Activated CD4-positive, alpha-beta T cell treated with anti-CD3 and anti-CD28 coated beads, Interleukin-2, amount 10 ng/mL, durations not matched to agents 7 days and 5 days (primary cell): ENCODE data around the gene DDX6. TPM values are rescaled to one million over a fixed set of nuclear protein-coding genes. Genes with fewer than 3 reads are reported as not detected.
"Not testable (repeated sequence)": the region's sequence is repeated elsewhere in the genome, so short reads cannot be mapped to it uniquely, and the experiment has no call there.

ENCODE experiments used
- CTCF ChIA-PET: fragments of 350-600 bp; sonication (Branson Sonifier 250); formaldehyde crosslinking; loops from one replicate; lab custom pipeline; 2021; ENCODE audit warnings: antibody characterized with exemption; lab: Charles Lee
- POLR2A ChIA-PET: fragments of 350-600 bp; sonication (Branson Sonifier 250); formaldehyde crosslinking; loops from one replicate; lab custom pipeline; 2021; ENCODE audit warnings: antibody characterized with exemption; lab: Charles Lee
- DNase-seq: peaks from one replicate; pipeline ENCODE4 v3.0.0-alpha.2; 2020
- H3K27ac Mint-ChIP-seq: one replicate; pipeline ENCODE4 v1.8.0; 2021; ENCODE audit warnings: mild to moderate bottlenecking, moderate library complexity, mixed read lengths
- H3K27me3 Mint-ChIP-seq: one replicate; pipeline ENCODE4 v1.8.0; 2021; ENCODE audit warnings: mixed read lengths
- H3K36me3 Mint-ChIP-seq: one replicate; pipeline ENCODE4 v1.8.0; 2021; ENCODE audit warnings: low read depth, mixed read lengths
- H3K4me1 Mint-ChIP-seq: one replicate; pipeline ENCODE4 v1.8.0; 2021; ENCODE audit warnings: mixed read lengths
- H3K4me3 Mint-ChIP-seq: one replicate; pipeline ENCODE4 v1.8.0; 2021; ENCODE audit warnings: mild to moderate bottlenecking, moderate library complexity, mixed read lengths
- H3K9me3 Mint-ChIP-seq: one replicate; pipeline ENCODE4 v1.8.0; 2021; ENCODE audit warnings: mixed read lengths
- total RNA-seq, 2 experiments: library from RNA; stranded (reverse); gene quantifications; one replicate each; pipeline ENCODE4 v1.2.3, GENCODE V29; 2021

Gene DDX6
- total RNA-seq, 2 experiments from 2014 or later: 163 to 180 TPM

DNA sequence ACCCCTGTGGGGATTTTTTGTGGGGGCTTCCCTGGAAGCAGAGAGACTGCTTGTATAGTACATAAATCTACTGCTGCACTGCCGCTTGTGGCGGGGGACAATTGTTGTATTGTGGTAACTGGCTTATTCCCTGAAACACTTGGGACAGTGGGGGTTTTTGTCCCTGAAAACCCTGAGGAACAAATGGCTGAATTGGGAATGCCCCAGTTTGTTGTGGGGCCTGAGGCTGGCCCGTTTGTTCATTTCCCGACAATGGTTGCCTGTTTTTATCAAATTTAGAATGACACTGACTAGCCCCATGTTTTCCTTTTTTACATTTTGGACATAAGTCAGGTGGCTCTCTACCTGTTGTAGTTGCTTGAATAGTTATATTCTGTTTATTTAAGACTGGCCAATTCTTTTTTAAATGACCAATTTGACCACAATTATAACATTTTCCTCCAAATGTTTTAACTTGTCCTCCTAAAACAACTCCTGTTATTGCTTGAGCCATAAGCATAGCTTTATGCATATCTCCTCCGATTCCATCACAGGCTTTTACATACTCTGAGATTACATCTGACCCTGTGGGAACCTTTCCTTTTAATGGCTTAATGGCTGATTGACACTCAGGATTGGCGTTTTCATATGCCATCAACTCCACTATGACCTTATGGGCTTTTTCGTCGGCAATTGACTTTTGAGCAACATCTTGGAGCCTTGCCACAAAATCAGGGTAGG lies 63.8 kb downstream of the DDX6 start:
- CTCF ChIA-PET, H3K4me3 Mint-ChIP-seq: not testable (repeated sequence)

DNA sequence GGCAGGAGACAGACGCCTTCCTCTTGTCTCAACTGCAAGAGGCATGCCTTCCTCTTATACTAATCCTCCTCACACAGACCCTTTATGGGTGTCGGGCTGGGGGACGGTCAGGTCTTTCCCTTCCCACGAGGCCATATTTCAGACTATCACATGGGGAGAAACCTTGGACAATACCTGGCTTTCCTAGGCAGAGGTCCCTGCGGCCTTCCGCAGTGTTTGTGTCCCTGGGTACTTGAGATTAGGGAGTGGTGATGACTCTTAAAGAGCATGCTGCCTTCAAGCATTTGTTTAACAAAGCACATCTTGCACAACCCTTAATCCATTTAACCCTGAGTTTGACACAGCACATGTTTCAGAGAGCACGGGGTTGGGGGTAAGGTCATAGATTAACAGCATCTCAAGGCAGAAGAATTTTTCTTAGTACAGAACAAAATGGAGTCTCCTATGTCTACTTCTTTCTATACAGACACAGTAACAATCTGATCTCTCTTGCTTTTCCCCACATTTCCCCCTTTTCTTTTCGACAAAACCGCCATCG lies 69.4 kb downstream of the DDX6 start:
- DNase-seq, H3K27ac Mint-ChIP-seq, POLR2A ChIA-PET, H3K4me1 Mint-ChIP-seq, H3K4me3 Mint-ChIP-seq, CTCF ChIA-PET, H3K27me3 Mint-ChIP-seq, H3K9me3 Mint-ChIP-seq, H3K36me3 Mint-ChIP-seq: not testable (repeated sequence)

More for the DNA sequence above, 63.8 kb downstream of the DDX6 start:
- DNase-seq, POLR2A ChIA-PET, H3K27ac Mint-ChIP-seq, H3K36me3 Mint-ChIP-seq, H3K9me3 Mint-ChIP-seq, H3K4me1 Mint-ChIP-seq: not testable (repeated sequence)
- H3K27me3 Mint-ChIP-seq: peaks cover 13% of the 10 kb centered on the region

DNA sequence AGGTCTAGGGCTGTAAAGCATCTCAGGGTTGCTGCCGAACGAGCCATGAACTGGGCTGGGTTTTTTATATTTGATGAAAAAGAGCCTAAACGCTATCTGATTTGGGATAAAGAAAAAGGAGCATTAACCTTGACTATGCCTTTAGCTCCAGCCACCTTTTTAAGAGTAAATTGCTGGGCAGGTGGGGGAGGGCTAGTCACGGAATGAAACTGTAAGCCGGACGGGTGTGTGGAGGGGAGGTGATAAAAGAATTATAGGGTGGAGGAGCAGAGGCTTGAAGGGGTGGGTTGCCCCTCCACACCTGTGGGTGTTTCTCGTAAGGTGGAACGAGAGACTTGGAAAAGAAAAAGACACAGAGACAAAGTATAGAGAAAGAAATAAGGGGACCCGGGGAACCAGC lies 70.2 kb downstream of the DDX6 start:
- DNase-seq, CTCF ChIA-PET, POLR2A ChIA-PET, H3K36me3 Mint-ChIP-seq, H3K4me1 Mint-ChIP-seq, H3K9me3 Mint-ChIP-seq, H3K27ac Mint-ChIP-seq, H3K27me3 Mint-ChIP-seq, H3K4me3 Mint-ChIP-seq: not testable (repeated sequence)

DNA sequence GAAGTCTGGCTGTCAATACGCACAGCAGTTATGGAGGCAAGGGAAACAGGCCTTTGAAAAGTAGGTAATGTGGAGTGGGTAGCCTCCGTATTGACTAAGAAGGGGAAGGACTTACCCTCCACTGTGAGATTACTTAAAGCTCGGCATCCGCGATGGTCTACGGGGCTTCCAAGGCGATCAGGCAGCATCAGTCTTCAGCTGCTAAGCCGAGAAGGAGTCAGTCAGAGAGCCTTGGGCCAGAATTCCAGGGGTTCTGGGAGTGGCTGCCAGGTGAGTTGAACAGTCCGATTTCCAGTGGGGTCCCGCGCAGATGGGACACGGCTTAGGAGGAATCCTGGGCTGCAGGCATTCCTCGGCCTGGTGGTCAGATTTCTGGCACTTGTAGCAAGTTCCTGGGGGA lies 70.9 kb downstream of the DDX6 start:
- H3K9me3 Mint-ChIP-seq: not testable (repeated sequence)

DNA sequence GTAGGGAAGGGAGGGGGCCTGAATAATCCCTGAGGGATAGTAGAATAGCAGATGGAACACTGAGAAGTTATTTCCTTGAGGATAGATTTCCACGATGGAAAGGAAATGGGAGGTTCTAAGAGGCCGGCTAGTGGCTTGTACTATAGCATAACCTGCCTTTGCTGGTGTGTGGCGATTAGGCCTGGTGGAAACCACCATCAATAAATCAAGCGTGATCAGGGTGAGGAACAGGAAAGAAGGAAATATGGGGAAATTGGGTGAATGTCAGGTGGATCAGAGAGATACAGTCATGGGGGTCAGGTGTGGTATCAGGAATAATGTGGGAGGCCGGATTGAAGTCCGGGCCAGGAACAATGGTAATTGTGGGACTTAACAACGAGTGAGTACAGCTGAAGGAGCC lies 72.4 kb downstream of the DDX6 start:
- POLR2A ChIA-PET, H3K4me1 Mint-ChIP-seq, H3K27me3 Mint-ChIP-seq, H3K4me3 Mint-ChIP-seq, DNase-seq, H3K36me3 Mint-ChIP-seq, CTCF ChIA-PET, H3K27ac Mint-ChIP-seq, H3K9me3 Mint-ChIP-seq: not testable (repeated sequence)

More for the DNA sequence above, 70.9 kb downstream of the DDX6 start:
- POLR2A ChIA-PET, H3K27ac Mint-ChIP-seq, H3K27me3 Mint-ChIP-seq, H3K4me1 Mint-ChIP-seq, H3K36me3 Mint-ChIP-seq, DNase-seq, H3K4me3 Mint-ChIP-seq, CTCF ChIA-PET: not testable (repeated sequence)

DNA sequence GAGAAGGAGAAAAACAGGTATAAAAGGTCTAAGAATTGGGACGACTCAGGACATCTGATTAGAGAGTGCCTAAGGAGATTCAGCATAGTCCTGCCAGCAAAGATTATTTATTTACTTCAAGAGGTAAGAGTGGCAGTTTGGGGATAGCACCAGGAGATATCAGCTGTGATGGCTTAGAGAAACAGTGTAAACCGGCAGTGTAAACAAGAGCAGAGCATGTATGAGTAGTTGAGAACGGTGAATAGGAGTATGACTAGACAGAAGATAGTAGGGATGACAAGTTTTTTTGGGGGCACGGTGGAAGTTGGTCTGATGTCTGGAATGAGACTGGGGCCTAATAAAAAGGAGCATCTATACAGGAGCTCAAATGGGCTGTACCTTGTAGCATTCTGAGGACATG lies 73.2 kb downstream of the DDX6 start:
- H3K27me3 Mint-ChIP-seq, H3K4me1 Mint-ChIP-seq, H3K9me3 Mint-ChIP-seq, DNase-seq, H3K36me3 Mint-ChIP-seq, H3K27ac Mint-ChIP-seq, CTCF ChIA-PET, H3K4me3 Mint-ChIP-seq, POLR2A ChIA-PET: not testable (repeated sequence)

DNA sequence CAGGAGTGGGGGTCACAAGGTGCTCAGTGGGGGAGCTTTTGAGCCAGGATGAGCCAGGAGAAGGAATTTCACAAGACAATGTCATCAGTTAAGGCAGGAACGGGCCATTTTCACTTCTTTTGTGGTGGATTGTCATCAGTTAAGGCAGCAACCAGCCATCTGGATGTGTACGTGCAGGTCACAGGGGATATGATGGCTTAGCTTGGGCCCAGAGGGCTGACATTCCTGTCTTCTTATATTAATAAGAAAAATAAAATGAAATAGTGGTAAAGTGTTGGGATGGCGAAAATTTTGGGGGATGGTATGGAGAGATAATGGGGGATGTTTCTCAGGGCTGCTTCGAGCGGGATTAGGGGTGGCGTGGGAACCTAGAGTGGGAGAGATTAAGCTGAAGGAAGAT lies 73.7 kb downstream of the DDX6 start:
- H3K4me3 Mint-ChIP-seq, H3K27ac Mint-ChIP-seq, H3K9me3 Mint-ChIP-seq, H3K27me3 Mint-ChIP-seq, DNase-seq, H3K4me1 Mint-ChIP-seq, POLR2A ChIA-PET, H3K36me3 Mint-ChIP-seq: not testable (repeated sequence)
- CTCF ChIA-PET: interaction anchor here (0.6 kb wide), 1 partner anchor 192 kb away, joined by 3 read pairs; no protein-coding TSS in a partner anchor

DNA sequence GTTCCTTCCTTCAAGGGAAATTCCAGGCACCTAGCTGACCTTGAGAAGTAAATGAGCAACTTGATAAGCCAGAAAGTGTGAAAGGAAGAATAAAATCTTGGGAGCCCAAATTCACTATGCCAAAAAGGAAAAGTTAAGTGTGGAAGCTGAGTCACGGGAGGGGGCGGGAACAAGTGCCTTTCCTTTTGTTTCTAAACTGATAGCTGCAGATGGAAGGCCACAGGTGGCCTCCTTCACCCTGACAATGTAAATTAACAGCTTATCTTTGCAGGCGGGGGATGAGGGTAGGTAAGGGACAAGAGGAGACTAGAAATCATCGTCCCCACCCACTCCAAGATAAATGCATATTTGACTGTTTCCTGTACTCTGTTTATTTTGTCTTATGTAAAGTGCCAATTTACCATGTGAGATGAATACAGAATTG lies 75.1 kb downstream of the DDX6 start:
- H3K27ac Mint-ChIP-seq: no peak overlapping the region
- DNase-seq: no peak
- CTCF ChIA-PET: interaction anchor here (1.1 kb wide), 1 partner anchor 254 kb away, joined by 3 read pairs; no protein-coding TSS in a partner anchor

DNA sequence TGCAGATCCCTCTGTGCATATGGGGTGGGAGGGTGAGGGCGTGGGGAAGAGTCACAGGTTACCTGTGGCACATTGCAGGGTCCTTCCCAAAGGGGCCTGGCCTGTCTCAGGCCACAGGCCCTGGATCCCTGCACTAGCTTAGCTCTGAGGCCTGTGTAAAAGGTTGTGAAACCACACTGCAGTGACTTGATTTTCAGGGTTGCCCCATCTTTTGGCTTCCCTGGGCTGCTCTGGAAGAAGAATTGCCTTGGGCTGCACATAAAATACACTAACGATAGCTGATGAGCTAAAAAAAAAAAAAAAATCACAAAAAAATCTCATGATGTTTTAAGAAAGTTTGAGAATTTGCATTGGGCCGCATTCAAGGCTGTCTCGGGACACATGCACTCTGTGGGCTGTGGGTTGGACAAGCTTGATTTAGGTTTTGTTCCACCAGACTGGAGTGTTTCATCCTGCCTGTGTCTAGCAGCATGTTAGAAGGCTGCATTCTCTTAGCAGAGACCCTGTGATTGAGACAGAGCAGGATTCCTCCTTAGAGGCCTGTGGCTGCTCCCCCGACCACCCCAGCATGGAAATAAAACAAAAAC lies 75.6 kb downstream of the DDX6 start:
- ChIA-PET POLR2A (no interaction called here), CTCF (interaction anchor here (1.1 kb wide), 1 partner anchor 254 kb away, joined by 3 read pairs; no protein-coding TSS in a partner anchor)
- H3K27ac Mint-ChIP-seq: no peak overlapping the region

More for the DNA sequence above, 75.1 kb downstream of the DDX6 start:
- POLR2A ChIA-PET: no interaction called here
- no peaks in the 10 kb centered on the region for H3K9me3 Mint-ChIP-seq
- H3K36me3 Mint-ChIP-seq: no peaks in the 10 kb centered on the region
- H3K27me3 Mint-ChIP-seq: peaks cover 4% of the 10 kb centered on the region
- no peaks in the 10 kb centered on the region for H3K4me1 Mint-ChIP-seq
- no peak overlapping the region for H3K4me3 Mint-ChIP-seq

DNA sequence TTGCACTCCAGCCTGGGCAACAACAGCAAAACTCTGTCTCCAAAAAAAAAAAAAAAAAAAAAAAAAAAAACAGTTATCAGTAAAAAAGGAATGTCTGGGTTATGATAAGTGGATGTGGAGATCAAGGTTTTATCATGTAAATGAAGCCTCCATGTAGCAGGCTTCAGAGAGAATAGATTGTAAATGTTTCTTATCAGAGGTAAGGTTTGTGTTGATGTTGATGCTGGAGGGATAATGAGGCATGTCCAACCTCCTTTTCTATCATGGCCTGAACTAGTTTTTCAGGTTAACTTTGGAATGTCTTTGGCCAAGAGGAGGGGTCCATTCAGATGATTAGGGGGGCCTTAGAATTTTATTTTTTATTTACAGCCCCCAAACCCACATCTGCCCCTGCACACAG lies 76.1 kb downstream of the DDX6 start:
- Mint-ChIP-seq H3K36me3 (no peaks in the 10 kb centered on the region), H3K9me3 (no peaks in the 10 kb centered on the region), H3K27ac (no peak overlapping the region), H3K4me3 (no peak overlapping the region), H3K4me1 (no peaks in the 10 kb centered on the region), H3K27me3 (peaks cover 3% of the 10 kb centered on the region)
- ChIA-PET CTCF (no interaction called here), POLR2A (no interaction called here)
- DNase-seq: no peak

More for the DNA sequence above, 75.6 kb downstream of the DDX6 start:
- no peaks in the 10 kb centered on the region for H3K9me3 Mint-ChIP-seq
- no peak for DNase-seq
- peaks cover 4% of the 10 kb centered on the region for H3K27me3 Mint-ChIP-seq
- no peaks in the 10 kb centered on the region for H3K36me3 Mint-ChIP-seq
- no peak overlapping the region for H3K4me3 Mint-ChIP-seq
- no peaks in the 10 kb centered on the region for H3K4me1 Mint-ChIP-seq

DNA sequence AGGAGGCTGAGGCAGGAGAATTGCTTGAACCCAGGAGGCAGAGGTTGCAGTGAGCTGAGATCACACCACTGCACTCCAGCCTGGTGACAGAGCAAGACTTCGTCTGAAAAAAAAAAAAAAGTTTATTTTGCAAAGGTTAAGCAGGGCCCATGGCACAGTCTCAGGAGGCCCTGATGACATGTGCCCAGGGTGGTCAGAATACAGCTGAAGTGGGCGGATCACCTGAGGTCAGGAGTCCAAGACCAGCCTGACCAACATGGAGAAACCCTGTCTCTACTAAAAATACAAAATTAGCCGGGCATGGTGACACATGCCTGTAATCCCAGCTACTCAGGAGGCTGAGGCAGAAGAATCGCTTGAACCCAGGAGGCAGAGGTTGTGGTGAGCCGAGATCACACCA lies 76.5 kb downstream of the DDX6 start:
- H3K27ac Mint-ChIP-seq, POLR2A ChIA-PET, H3K36me3 Mint-ChIP-seq, H3K4me3 Mint-ChIP-seq, CTCF ChIA-PET, H3K4me1 Mint-ChIP-seq, H3K9me3 Mint-ChIP-seq, DNase-seq, H3K27me3 Mint-ChIP-seq: not testable (repeated sequence)

DNA sequence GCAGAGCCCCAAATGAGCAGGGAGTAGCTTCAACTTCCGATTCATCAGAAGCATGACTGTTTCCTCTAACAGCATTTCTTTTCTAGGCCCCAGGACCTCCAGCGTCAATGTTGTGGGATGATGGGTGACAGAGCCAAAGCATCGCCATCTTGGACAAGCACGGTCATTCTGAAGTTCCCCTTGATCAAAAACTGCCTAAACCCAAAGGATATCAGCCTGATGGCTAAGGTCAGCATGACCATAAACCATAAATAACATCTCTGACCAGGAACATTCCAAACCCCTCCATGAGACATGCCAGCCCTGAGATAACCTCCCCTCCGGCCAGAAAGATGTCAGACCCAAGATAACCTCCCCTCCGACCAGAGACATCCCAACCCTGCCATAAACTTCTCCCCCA lies 82.7 kb downstream of the DDX6 start:
- POLR2A ChIA-PET: no interaction called here
- Mint-ChIP-seq H3K27me3 (peaks cover 5% of the 10 kb centered on the region), H3K9me3 (no peaks in the 10 kb centered on the region), H3K4me3 (no peak overlapping the region), H3K27ac (no peak overlapping the region), H3K36me3 (no peaks in the 10 kb centered on the region), H3K4me1 (peaks cover 25% of the 10 kb centered on the region)
- DNase-seq: no peak
- CTCF ChIA-PET: interaction anchor here (1.5 kb wide), 1 partner anchor 48 kb away, joined by 3 read pairs; no protein-coding TSS in a partner anchor

DNA sequence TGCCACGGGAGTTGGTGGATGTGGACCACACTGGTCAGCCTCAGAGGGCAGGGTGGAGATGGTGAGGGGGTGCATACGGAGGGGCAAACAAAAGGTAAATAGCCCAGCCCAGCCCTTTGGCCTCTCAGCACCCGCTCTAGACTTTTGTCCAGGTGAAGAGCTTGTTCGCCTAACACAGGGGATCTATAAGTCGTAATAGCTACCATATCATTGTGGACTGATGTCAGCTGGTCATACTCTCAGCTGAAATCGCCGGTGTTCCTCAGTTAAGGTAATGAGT lies 84.5 kb downstream of the DDX6 start:
- Mint-ChIP-seq H3K9me3 (no peaks in the 10 kb centered on the region), H3K4me1 (peaks cover 25% of the 10 kb centered on the region), H3K27me3 (peaks cover 5% of the 10 kb centered on the region), H3K27ac (no peak overlapping the region), H3K4me3 (no peak overlapping the region), H3K36me3 (peaks cover 2% of the 10 kb centered on the region)
- POLR2A ChIA-PET: no interaction called here
- no peak for DNase-seq
- CTCF ChIA-PET: interaction anchor here (3.2 kb wide), 1 partner anchor 12 kb away, joined by 15 read pairs; no protein-coding TSS in a partner anchor
